ENCODE data around the gene USP36.
"Not testable (repeated sequence)": the region's sequence is repeated elsewhere in the genome, so short reads cannot be mapped to it uniquely, and the experiment has no call there.

Gene USP36

GRCh38 chr17:78763561-78763960 is 77.1 kb downstream of the USP36 start:
- DNase-seq, result no peak

- no peak for DNase-seq
These were observed 78.7 kb downstream of the USP36 start for GRCh38 chr17:78761789-78762406.

- no peak for DNase-seq
These were observed 80.7 kb downstream of the USP36 start for GRCh38 chr17:78759969-78760352.

- peak; percentile 85 for DNase-seq
These were observed 81.2 kb downstream of the USP36 start for GRCh38 chr17:78759203-78759968.

GRCh38 chr17:78753316-78754250 is 87.0 kb downstream of the USP36 start:
- DNase-seq, result peak; percentile 41

GRCh38 chr17:78751447-78752161 is 89.0 kb downstream of the USP36 start:
- no peak for DNase-seq

- not testable (repeated sequence) for DNase-seq
These were observed 89.6 kb downstream of the USP36 start for GRCh38 chr17:78751000-78751399.

- peak; percentile 83 for DNase-seq
These were observed 91.8 kb downstream of the USP36 start for GRCh38 chr17:78748730-78749317.

- DNase-seq, result no peak
These were observed 92.4 kb downstream of the USP36 start for GRCh38 chr17:78748048-78748729.

- DNase-seq, result no peak
These were observed 93.1 kb downstream of the USP36 start for GRCh38 chr17:78747488-78747887.

GRCh38 chr17:78746949-78747269 is 93.7 kb downstream of the USP36 start:
- DNase-seq, result no peak

- no peak for DNase-seq
These were observed 94.2 kb downstream of the USP36 start for GRCh38 chr17:78746263-78746948.

Measured in CD4-positive, alpha-beta T cell treated with Interleukin-17A for 4 hours (primary cell).